Activated naive CD4-positive, alpha-beta T cell treated with anti-CD3 and anti-CD28 coated beads, Interleukin-2, amount 50 U/mL, for 24 hours (primary cell): ENCODE data around the gene FAT1.

Experiments used
- H3K27ac Mint-ChIP-seq: one replicate; pipeline ENCODE4 v1.8.0; 2021; ENCODE audit warnings: mild to moderate bottlenecking, mixed read lengths
- H3K27me3 Mint-ChIP-seq: one replicate; pipeline ENCODE4 v1.8.0; 2021; ENCODE audit warnings: mixed read lengths
- H3K36me3 Mint-ChIP-seq: one replicate; pipeline ENCODE4 v1.8.0; 2021; ENCODE audit warnings: mixed read lengths
- H3K4me1 Mint-ChIP-seq: one replicate; pipeline ENCODE4 v1.8.0; 2021; ENCODE audit warnings: mixed read lengths
- H3K4me3 Mint-ChIP-seq: one replicate; pipeline ENCODE4 v1.8.0; 2021; ENCODE audit warnings: mild to moderate bottlenecking, mixed read lengths
- H3K9me3 Mint-ChIP-seq: one replicate; pipeline ENCODE4 v1.8.0; 2021; ENCODE audit warnings: mixed read lengths

The FAT1 gene

GRCh38 chr4:186642530-186642929 lies 81.1 kb downstream of the FAT1 start:
- Mint-ChIP-seq H3K27me3 (peaks cover 2% of the 10 kb centered on the region), H3K4me3 (no peak overlapping the region), H3K36me3 (no peaks in the 10 kb centered on the region), H3K9me3 (no peaks in the 10 kb centered on the region), H3K27ac (no peak overlapping the region), H3K4me1 (no peaks in the 10 kb centered on the region)

- no peaks in the 10 kb centered on the region for H3K9me3 Mint-ChIP-seq
- no peak overlapping the region for H3K27ac Mint-ChIP-seq
- no peaks in the 10 kb centered on the region for H3K4me1 Mint-ChIP-seq
- no peaks in the 10 kb centered on the region for H3K36me3 Mint-ChIP-seq
- no peaks in the 10 kb centered on the region for H3K27me3 Mint-ChIP-seq
- no peak overlapping the region for H3K4me3 Mint-ChIP-seq
Measured at GRCh38 chr4:186634591-186635128, 89.0 kb downstream of the FAT1 start.

- Mint-ChIP-seq H3K27me3 (no peaks in the 10 kb centered on the region), H3K27ac (no peak overlapping the region), H3K36me3 (no peaks in the 10 kb centered on the region), H3K9me3 (peaks cover 4% of the 10 kb centered on the region), H3K4me3 (no peak overlapping the region), H3K4me1 (no peaks in the 10 kb centered on the region)
Measured at GRCh38 chr4:186633844-186634243, 89.8 kb downstream of the FAT1 start.

- Mint-ChIP-seq H3K4me3 (no peak overlapping the region), H3K9me3 (peaks cover 5% of the 10 kb centered on the region), H3K27me3 (no peaks in the 10 kb centered on the region), H3K27ac (no peak overlapping the region), H3K4me1 (no peaks in the 10 kb centered on the region), H3K36me3 (no peaks in the 10 kb centered on the region)
Measured at GRCh38 chr4:186630128-186630527, 93.5 kb downstream of the FAT1 start.

GRCh38 chr4:186628058-186628711 lies 95.5 kb downstream of the FAT1 start:
- Mint-ChIP-seq H3K27me3 (no peaks in the 10 kb centered on the region), H3K4me1 (no peaks in the 10 kb centered on the region), H3K36me3 (no peaks in the 10 kb centered on the region), H3K27ac (no peak overlapping the region), H3K4me3 (no peak overlapping the region), H3K9me3 (peaks cover 5% of the 10 kb centered on the region)

GRCh38 chr4:186627226-186627865 lies 96.3 kb downstream of the FAT1 start:
- Mint-ChIP-seq H3K27me3 (peaks cover 4% of the 10 kb centered on the region), H3K4me3 (no peak overlapping the region), H3K36me3 (no peaks in the 10 kb centered on the region), H3K27ac (no peak overlapping the region), H3K9me3 (peaks cover 5% of the 10 kb centered on the region), H3K4me1 (no peaks in the 10 kb centered on the region)

- Mint-ChIP-seq H3K27me3 (peaks cover 4% of the 10 kb centered on the region), H3K27ac (no peak overlapping the region), H3K4me3 (no peak overlapping the region), H3K9me3 (peaks cover 5% of the 10 kb centered on the region), H3K36me3 (no peaks in the 10 kb centered on the region), H3K4me1 (no peaks in the 10 kb centered on the region)
Measured at GRCh38 chr4:186624951-186625350, 98.7 kb downstream of the FAT1 start.

- H3K4me1 Mint-ChIP-seq, result no peaks in the 10 kb centered on the region
- no peaks in the 10 kb centered on the region for H3K36me3 Mint-ChIP-seq
- H3K9me3 Mint-ChIP-seq, result no peaks in the 10 kb centered on the region
- H3K27me3 Mint-ChIP-seq, result peaks cover 4% of the 10 kb centered on the region
- H3K4me3 Mint-ChIP-seq, result no peak overlapping the region
- no peak overlapping the region for H3K27ac Mint-ChIP-seq
Measured at GRCh38 chr4:186623546-186623945, 100.1 kb downstream of the FAT1 start.

GRCh38 chr4:186622788-186623464 lies 100.7 kb downstream of the FAT1 start:
- Mint-ChIP-seq H3K4me1 (no peaks in the 10 kb centered on the region), H3K27ac (no peak overlapping the region)

GRCh38 chr4:186621959-186622553 lies 101.6 kb downstream of the FAT1 start:
- peaks cover 4% of the 10 kb centered on the region for H3K27me3 Mint-ChIP-seq
- no peaks in the 10 kb centered on the region for H3K4me1 Mint-ChIP-seq
- no peaks in the 10 kb centered on the region for H3K9me3 Mint-ChIP-seq
- H3K36me3 Mint-ChIP-seq, result no peaks in the 10 kb centered on the region
- no peak overlapping the region for H3K27ac Mint-ChIP-seq
- H3K4me3 Mint-ChIP-seq, result no peak overlapping the region

More at GRCh38 chr4:186622788-186623464, 100.7 kb downstream of the FAT1 start:
- Mint-ChIP-seq H3K36me3 (no peaks in the 10 kb centered on the region), H3K27me3 (peaks cover 4% of the 10 kb centered on the region), H3K9me3 (no peaks in the 10 kb centered on the region), H3K4me3 (no peak overlapping the region)

- H3K27me3 Mint-ChIP-seq, result peaks cover 5% of the 10 kb centered on the region
- H3K4me3 Mint-ChIP-seq, result no peak overlapping the region
- H3K9me3 Mint-ChIP-seq, result no peaks in the 10 kb centered on the region
- H3K4me1 Mint-ChIP-seq, result no peaks in the 10 kb centered on the region
- H3K27ac Mint-ChIP-seq, result no peak overlapping the region
- no peaks in the 10 kb centered on the region for H3K36me3 Mint-ChIP-seq
Measured at GRCh38 chr4:186619088-186619487, 104.6 kb downstream of the FAT1 start.

GRCh38 chr4:186617921-186618320 lies 105.7 kb downstream of the FAT1 start:
- Mint-ChIP-seq H3K9me3 (no peaks in the 10 kb centered on the region), H3K4me3 (no peak overlapping the region), H3K4me1 (no peaks in the 10 kb centered on the region), H3K27me3 (peaks cover 6% of the 10 kb centered on the region), H3K27ac (no peak overlapping the region), H3K36me3 (no peaks in the 10 kb centered on the region)

- H3K27ac Mint-ChIP-seq, result no peak overlapping the region
- H3K9me3 Mint-ChIP-seq, result no peaks in the 10 kb centered on the region
- H3K4me3 Mint-ChIP-seq, result no peak overlapping the region
- no peaks in the 10 kb centered on the region for H3K4me1 Mint-ChIP-seq
- H3K27me3 Mint-ChIP-seq, result no peaks in the 10 kb centered on the region
- H3K36me3 Mint-ChIP-seq, result no peaks in the 10 kb centered on the region
Measured at GRCh38 chr4:186607490-186607889, 116.2 kb downstream of the FAT1 start.

- Mint-ChIP-seq H3K27me3 (peaks cover 2% of the 10 kb centered on the region), H3K4me3 (no peak overlapping the region), H3K9me3 (no peaks in the 10 kb centered on the region), H3K4me1 (no peaks in the 10 kb centered on the region), H3K36me3 (no peaks in the 10 kb centered on the region), H3K27ac (no peak overlapping the region)
Measured at GRCh38 chr4:186606591-186606992, 117.1 kb downstream of the FAT1 start.

GRCh38 chr4:186605261-186605865 lies 118.3 kb downstream of the FAT1 start:
- no peak overlapping the region for H3K4me3 Mint-ChIP-seq
- no peak overlapping the region for H3K27ac Mint-ChIP-seq
- H3K9me3 Mint-ChIP-seq, result no peaks in the 10 kb centered on the region
- H3K4me1 Mint-ChIP-seq, result no peaks in the 10 kb centered on the region
- peaks cover 2% of the 10 kb centered on the region for H3K27me3 Mint-ChIP-seq
- H3K36me3 Mint-ChIP-seq, result no peaks in the 10 kb centered on the region
